ENCODE data around the gene JAM3. TPM values are rescaled to one million over a fixed set of nuclear protein-coding genes. Genes with fewer than 3 reads are reported as not detected.
"Not testable (repeated sequence)": the region's sequence is repeated elsewhere in the genome, so short reads cannot be mapped to it uniquely, and the experiment has no call there.

The JAM3 gene
- total and polyA plus RNA-seq, 2 experiments from 2014 or later: 36.6 to 51.3 TPM

GRCh38 chr11:134097166-134097565, 28.3 kb downstream of the JAM3 start:
- H3K4me1 ChIP-seq (ENCODE audit: low read depth): no peaks in the 10 kb centered on the region
- H3K27ac ChIP-seq: no peak overlapping the region
- no peaks in the 10 kb centered on the region for H3K9me3 ChIP-seq (ENCODE audit: low read depth)
- H3K4me3 ChIP-seq: no peak overlapping the region
- TF ChIP-seq CTCF (IDR thresholded peaks at IDR 0.05; ENCODE audit: low read depth, low read length): no peak
- no peaks in the 10 kb centered on the region for H3K36me3 ChIP-seq
- H3K27me3 ChIP-seq: no peaks in the 10 kb centered on the region
- DNase-seq (ENCODE audit: low read depth in 1 of 2, low spot score in 1 of 2): peak in 1 of 2 donors; percentile 2

GRCh38 chr11:134098566-134099184, 29.8 kb downstream of the JAM3 start:
- H3K4me3 ChIP-seq: no peak overlapping the region
- peak in 1 of 2 donors; percentile 24 for DNase-seq (ENCODE audit: low read depth in 1 of 2, low spot score in 1 of 2)
- H3K27me3 ChIP-seq: no peaks in the 10 kb centered on the region
- H3K4me1 ChIP-seq (ENCODE audit: low read depth): no peaks in the 10 kb centered on the region
- H3K27ac ChIP-seq: no peak overlapping the region
- no peaks in the 10 kb centered on the region for H3K9me3 ChIP-seq (ENCODE audit: low read depth)
- H3K36me3 ChIP-seq: no peaks in the 10 kb centered on the region
- TF ChIP-seq CTCF (IDR thresholded peaks at IDR 0.05; ENCODE audit: low read depth, low read length): no peak

- no peak for TF ChIP-seq CTCF (IDR thresholded peaks at IDR 0.05; ENCODE audit: low read depth, low read length)
- no peak overlapping the region for H3K4me3 ChIP-seq
- no peak for DNase-seq (ENCODE audit: low read depth in 1 of 2, low spot score in 1 of 2)
- H3K36me3 ChIP-seq: no peaks in the 10 kb centered on the region
- H3K9me3 ChIP-seq (ENCODE audit: low read depth): no peaks in the 10 kb centered on the region
- H3K4me1 ChIP-seq (ENCODE audit: low read depth): no peaks in the 10 kb centered on the region
- no peaks in the 10 kb centered on the region for H3K27me3 ChIP-seq
- no peak overlapping the region for H3K27ac ChIP-seq
These were observed 31.3 kb downstream of the JAM3 start for GRCh38 chr11:134100171-134100570.

- Histone ChIP-seq H3K27me3 (no peaks in the 10 kb centered on the region), H3K36me3 (no peaks in the 10 kb centered on the region), H3K9me3 (ENCODE audit: low read depth) (no peaks in the 10 kb centered on the region), H3K27ac (no peak overlapping the region), H3K4me3 (no peak overlapping the region), H3K4me1 (ENCODE audit: low read depth) (no peaks in the 10 kb centered on the region)
- peak in 1 of 2 donors; percentile 13 for DNase-seq (ENCODE audit: low read depth in 1 of 2, low spot score in 1 of 2)
- TF ChIP-seq CTCF (IDR thresholded peaks at IDR 0.05; ENCODE audit: low read depth, low read length): no peak
These were observed 32.4 kb downstream of the JAM3 start for GRCh38 chr11:134101282-134101681.

- Histone ChIP-seq H3K27ac (no peak overlapping the region), H3K4me1 (ENCODE audit: low read depth) (no peaks in the 10 kb centered on the region), H3K9me3 (ENCODE audit: low read depth) (no peaks in the 10 kb centered on the region), H3K27me3 (no peaks in the 10 kb centered on the region), H3K4me3 (no peak overlapping the region), H3K36me3 (no peaks in the 10 kb centered on the region)
- DNase-seq (ENCODE audit: low read depth in 1 of 2, low spot score in 1 of 2): no peak
- TF ChIP-seq CTCF (IDR thresholded peaks at IDR 0.05; ENCODE audit: low read depth, low read length): no peak
These were observed 41.5 kb downstream of the JAM3 start for GRCh38 chr11:134110252-134110815.

GRCh38 chr11:134113787-134114186, 44.9 kb downstream of the JAM3 start:
- not testable (repeated sequence) for H3K4me3 ChIP-seq

More at GRCh38 chr11:134113787-134114186, 44.9 kb downstream of the JAM3 start:
- not testable (repeated sequence) for H3K36me3 ChIP-seq; H3K27ac ChIP-seq; H3K27me3 ChIP-seq; H3K4me1 ChIP-seq (ENCODE audit: low read depth); H3K9me3 ChIP-seq (ENCODE audit: low read depth); DNase-seq (ENCODE audit: low read depth in 1 of 2, low spot score in 1 of 2)

Data from cardiac muscle cell (in vitro differentiated cells and primary cell).